SK-N-MC (cell line): ENCODE measurements around the gene TIMM8A.

Experiments
- EZH2 ChIP-seq: fragments of 200-600 bp; sonication (generic); IDR thresholded peaks from one replicate; pipeline ENCODE4 v1.6.1; 2017; ENCODE audit warnings: antibody characterized with exemption
- FOXP2 ChIP-seq: optimal IDR thresholded peaks from 2 replicates; pipeline ENCODE3; 2011; ENCODE audit warnings: mild to moderate bottlenecking, moderate library complexity; ENCODE audit not compliant: insufficient read depth; ENCODE audit errors: extremely low read length, control extremely low read depth
- POLR2AphosphoS5 ChIP-seq: IDR thresholded peaks from 2 replicates; pipeline ENCODE4 v1.6.1; 2012; ENCODE audit warnings: mild to moderate bottlenecking, low read depth, low read length, borderline replicate concordance

GRCh38 chrX:101377547-101377946, 29.0 kb upstream of the TIMM8A start:
- TF ChIP-seq EZH2 (no peak), POLR2AphosphoS5 (no peak), FOXP2 (no peak)
